HepG2 (cell line): Measurements from ENCODE around the gene CYTH1. TPM values are rescaled to one million over a fixed set of nuclear protein-coding genes. Genes with fewer than 3 reads are reported as not detected.

ENCODE experiments used
- ATAC-seq: fragments of 200-7000 bp; cut with Tn5 transposase; 3 replicates; pipeline ENCODE4 v1.9.1; 2020; ENCODE audit warnings: mild to moderate bottlenecking, moderate library complexity
- BruUV-seq: library from RNA; stranded (reverse); fragments of 400-500 nt; replicated peaks from 2 replicates; lab custom pipeline; 2021; lab: Mats Ljungman, UMichigan
- CTCF ChIA-PET: fragments of 300-600 bp; formaldehyde crosslinking; extraction: SDS; loops from one replicate; lab custom pipeline; 2021; ENCODE audit warnings: low total read pairs, inconsistent platforms, low intra/inter-chr PET ratio; lab: Yijun Ruan, JAX
- POLR2A ChIA-PET: fragments of 350-600 bp; sonication (Branson Sonifier 250); formaldehyde crosslinking; loops from one replicate; lab custom pipeline; 2020; ENCODE audit warnings: antibody characterized with exemption, inconsistent platforms; lab: Yijun Ruan, JAX
- DNase-seq: peaks from one replicate; pipeline ENCODE4 v3.0.0-alpha.2; 2015; ENCODE audit warnings: low spot score
- FAIRE-seq: peaks from 3 replicates; lab custom pipeline; 2011; peaks lifted over from hg19 to GRCh38; lab: Jason Lieb, UNC
- H2AFZ ChIP-seq: one replicate; pipeline ENCODE4 v1.6.1; 2011; ENCODE audit warnings: low read length, inconsistent platforms
- H3K27ac ChIP-seq: fragments of 300-600 bp; 3 replicates; pipeline ENCODE4 v1.8.0; 2011; ENCODE audit warnings: mixed run types, mild to moderate bottlenecking, mixed read lengths, low read length, inconsistent platforms; ENCODE audit not compliant: insufficient read depth; ENCODE audit errors: extremely low read length
- H3K27me3 ChIP-seq, 2 experiments: fragments of 200-600 bp in 1 of 2; 2 replicates in 1 of 2; 3 replicates in 1 of 2; pipeline versions ENCODE4 v1.6.0 to v1.8.0; 2011; ENCODE audit warnings: low read length in 2 of 2, mild to moderate bottlenecking in 2 of 2, moderate library complexity in 2 of 2, inconsistent platforms in 1 of 2; ENCODE audit not compliant: insufficient read depth in 2 of 2, control insufficient read depth in 1 of 2
- H3K36me3 ChIP-seq, 2 experiments: fragments of 200-600 bp in 1 of 2; replicated peaks in 1 of 2; 2 replicates in 1 of 2; 3 replicates in 1 of 2; pipeline versions ENCODE4 v1.5.1 to v1.8.0; 2011; ENCODE audit warnings: low read length in 2 of 2, inconsistent platforms in 1 of 2; ENCODE audit not compliant: insufficient read depth in 2 of 2, control insufficient read depth in 1 of 2
- H3K4me1 ChIP-seq: 2 replicates; pipeline ENCODE4 v1.5.1; 2012; ENCODE audit warnings: low read length, inconsistent platforms; ENCODE audit not compliant: insufficient read depth
- H3K4me2 ChIP-seq: 2 replicates; pipeline ENCODE4 v1.6.0; 2011; ENCODE audit warnings: low read depth, low read length, inconsistent platforms
- H3K4me3 ChIP-seq, 3 experiments: fragments of 200-600 bp in 1 of 3; sonication (generic), shearing (Covaris generic) in 1 of 3; replicated peaks in 1 of 3; 2 replicates each; pipeline ENCODE4 v1.5.1; 2011 to 2016; ENCODE audit warnings: low read length in 3 of 3, inconsistent platforms in 2 of 3, low read depth in 2 of 3, mild to moderate bottlenecking in 2 of 3, control low read depth in 1 of 3, mixed read lengths in 1 of 3; ENCODE audit not compliant: insufficient read depth in 1 of 3
- H3K79me2 ChIP-seq: one replicate; pipeline ENCODE4 v1.6.1; 2011; ENCODE audit warnings: low read length, inconsistent platforms; ENCODE audit not compliant: insufficient read depth
- H3K9ac ChIP-seq: 2 replicates; pipeline ENCODE4 v1.6.0; 2011; ENCODE audit warnings: mild to moderate bottlenecking, low read depth, low read length, inconsistent platforms; ENCODE audit not compliant: insufficient read depth
- H3K9me3 ChIP-seq: 2 replicates; pipeline ENCODE4 v1.5.1; 2012; ENCODE audit warnings: mild to moderate bottlenecking, low read length
- H4K20me1 ChIP-seq: 2 replicates; pipeline ENCODE4 v1.6.0; 2011; ENCODE audit warnings: inconsistent platforms, mild to moderate bottlenecking, low read length, moderate library complexity; ENCODE audit not compliant: insufficient read depth
- ATM ChIP-seq: fragments of 450-650 bp; IDR thresholded peaks from 2 replicates; pipeline ENCODE4 v1.7.1; 2017; ENCODE audit warnings: mild to moderate bottlenecking, borderline replicate concordance
- HNF1A ChIP-seq, 2 experiments: sonication (generic) in 1 of 2; formaldehyde crosslinking in 1 of 2; IDR thresholded peaks; 2 replicates each; pipeline versions ENCODE4 v1.4.0 to v1.6.1; 2016 to 2020; ENCODE audit warnings: borderline replicate concordance in 1 of 2, low read depth in 1 of 2, mild to moderate bottlenecking in 1 of 2, missing genetic modification reagents in 1 of 2
- HNRNPLL ChIP-seq: fragments of 200-400 bp; formaldehyde crosslinking; IDR thresholded peaks from 2 replicates; pipeline ENCODE4 v1.6.1; 2017; ENCODE audit warnings: mild to moderate bottlenecking, low read depth, low read length; ENCODE audit not compliant: poor library complexity, severe bottlenecking
- JUNB ChIP-seq: sonication (generic); formaldehyde crosslinking; IDR thresholded peaks from 2 replicates; pipeline ENCODE4 v1.8.0; 2022; ENCODE audit warnings: missing genetic modification reagents, mild to moderate bottlenecking, borderline replicate concordance
- KLF16 ChIP-seq, 2 experiments: sonication (generic) in 1 of 2; formaldehyde crosslinking in 1 of 2; IDR thresholded peaks; 2 replicates each; pipeline versions ENCODE4 v1.6.1 to v1.8.0; 2016 to 2023; ENCODE audit warnings: missing genetic modification reagents in 2 of 2, missing compliant biosample characterization in 1 of 2
- MIER3 ChIP-seq: IDR thresholded peaks from 2 replicates; pipeline ENCODE4 v1.6.1; 2016; ENCODE audit warnings: missing compliant biosample characterization, borderline replicate concordance
- PHF21A ChIP-seq: sonication (generic); formaldehyde crosslinking; IDR thresholded peaks from 2 replicates; pipeline ENCODE4 v1.5.0; 2020; ENCODE audit warnings: mild to moderate bottlenecking, missing genetic modification reagents
- TARDBP ChIP-seq: sonication (generic); formaldehyde crosslinking; IDR thresholded peaks from 2 replicates; pipeline ENCODE4 v1.8.0; 2022; ENCODE audit warnings: mild to moderate bottlenecking, missing genetic modification reagents
- USF2 ChIP-seq, 2 experiments: sonication (generic) in 1 of 2; formaldehyde crosslinking in 1 of 2; IDR thresholded peaks; 2 replicates each; pipeline versions ENCODE4 v1.5.1 to v1.6.1; 2011 to 2020; ENCODE audit warnings: borderline replicate concordance in 1 of 2, low read depth in 1 of 2, low read length in 1 of 2, mild to moderate bottlenecking in 1 of 2, missing genetic modification reagents in 1 of 2, moderate library complexity in 1 of 2
- YEATS4 ChIP-seq: sonication (generic); formaldehyde crosslinking; IDR thresholded peaks from 2 replicates; pipeline ENCODE4 v1.4.0; 2020; ENCODE audit warnings: missing genetic modification reagents, borderline replicate concordance
- ZFP82 ChIP-seq: sonication (generic); formaldehyde crosslinking; IDR thresholded peaks from 2 replicates; pipeline ENCODE4 v1.5.1; 2020; ENCODE audit warnings: mild to moderate bottlenecking, missing genetic modification reagents, borderline replicate concordance
- ZFX ChIP-seq: sonication (generic); formaldehyde crosslinking; IDR thresholded peaks from 2 replicates; pipeline ENCODE4 v1.4.0; 2020; ENCODE audit warnings: mild to moderate bottlenecking, low read depth, missing genetic modification reagents, moderate library complexity
- ZNF337 ChIP-seq: sonication (generic); formaldehyde crosslinking; IDR thresholded peaks from 2 replicates; pipeline ENCODE4 v1.5.1; 2020; ENCODE audit warnings: missing genetic modification reagents, low read depth, mild to moderate bottlenecking, borderline replicate concordance
- ZNF746 ChIP-seq: sonication (generic); formaldehyde crosslinking; IDR thresholded peaks from 2 replicates; pipeline ENCODE4 v1.8.0; 2022; ENCODE audit warnings: mild to moderate bottlenecking, missing genetic modification reagents
- ZNF790 ChIP-seq: sonication (generic); formaldehyde crosslinking; IDR thresholded peaks from 2 replicates; pipeline ENCODE4 v1.8.0; 2022; ENCODE audit warnings: missing genetic modification reagents, mild to moderate bottlenecking, borderline replicate concordance
- ZSCAN30 ChIP-seq: sonication (generic); formaldehyde crosslinking; IDR thresholded peaks from 2 replicates; pipeline ENCODE4 v1.5.0; 2020; ENCODE audit warnings: mild to moderate bottlenecking, missing genetic modification reagents
- WGBS: methylation state at CpG from one replicate; pipeline ENCODE4 v1.1.6; 2017; ENCODE audit warnings: low lambda C conversion rate; 5-methylcytosine and 5-hydroxymethylcytosine counted together
- in situ Hi-C: cut with HindIII; loops from 2 replicates; pipeline ENCODE4 v1.10.0; 2017; ENCODE audit warnings: low pct_unique_long_range_greater_than_20kb; ENCODE audit not compliant: extremely low pct_ligation_motif_present
- intact Hi-C: fragments of 100-400 bp; cut with micrococcal nuclease; formaldehyde crosslinking; loops from one replicate; pipeline ENCODE4 v1.10.0; 2022; ENCODE audit not compliant: unreplicated experiment
- polyA plus RNA-seq, 8 experiments: library from polyadenylated mRNA; depleted of rRNA in 3 of 8; stranded (reverse) in 7 of 8; unstranded in 1 of 8; fragments of >200 nt; fragmentation: Illumina TruSeq in 4 of 8; extraction: Trizol in 4 of 8; gene quantifications; 2 replicates each; pipeline versions ENCODE4 v1.2.1 to v1.2.3, GENCODE V29; 2011 to 2016; ENCODE audit warnings: low read depth in 4 of 8, missing spikeins in 1 of 8, mixed read lengths in 1 of 8; ENCODE audit not compliant: insufficient read depth in 1 of 8
- total RNA-seq, 5 experiments: library from RNA; depleted of rRNA; stranded (reverse); fragments of >200 nt; fragmentation: Illumina TruSeq; extraction: Trizol; gene quantifications; 2 replicates each; pipeline ENCODE4 v1.2.3, GENCODE V29; 2016; ENCODE audit warnings: low read depth in 1 of 5

CYTH1 gene
- total and polyA plus RNA-seq, 2 of the 13 experiments (the other 11 are each of a cell fraction or from before 2014, with no cell fraction given) = 20.1 to 48.9 TPM

DNA sequence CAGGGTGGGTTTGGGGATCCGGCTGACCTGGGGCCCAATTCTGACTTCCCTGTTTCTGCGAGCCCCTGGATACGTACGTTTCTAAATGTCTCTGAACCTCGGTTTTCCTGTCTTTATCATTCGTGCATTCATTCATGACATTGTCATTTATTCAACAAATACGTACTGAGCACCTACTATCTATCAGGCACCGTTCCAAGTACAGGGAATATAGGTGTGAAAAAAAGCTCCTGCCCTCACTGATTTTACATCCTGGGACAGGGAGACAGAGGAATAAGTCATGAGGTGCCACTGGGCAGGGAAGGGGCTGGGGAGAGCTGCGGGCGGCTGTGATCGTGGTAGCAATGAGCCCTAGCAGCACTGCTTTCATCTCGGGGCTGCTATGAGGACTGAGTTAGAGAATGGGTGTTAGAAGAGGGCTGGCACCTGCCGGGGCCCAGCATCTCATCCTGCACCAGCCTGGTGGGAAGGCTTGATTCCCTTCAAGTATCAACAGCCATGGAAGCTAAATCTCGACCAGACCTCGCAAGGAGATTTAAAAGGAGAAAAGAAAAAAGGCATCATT is 116.6 kb downstream of the CYTH1 start:
- H4K20me1 ChIP-seq = no peaks in the 10 kb centered on the region
- ATAC-seq (peak; percentile 5; the same call in 1 of the 3 replicates), DNase-seq (no peak), FAIRE-seq (no peak)
- no peaks in the 10 kb centered on the region; a peak in 1 of 5 replicates for H3K36me3 ChIP-seq
- no peaks in the 10 kb centered on the region for H3K9me3 ChIP-seq
- BruUV-seq = no TSS peak
- WGBS = 65% methylated on average over 15 of the region's 15 CpGs
- H3K9ac ChIP-seq = peak overlapping the region; percentile 10; the same call in 1 of the 2 replicates
- H3K27me3 ChIP-seq = no peaks in the 10 kb centered on the region
- intact Hi-C loops = no loop called here
- ChIA-PET POLR2A (interaction anchor here (1.3 to 2.4 kb wide), 5 partner anchors 12 to 73 kb away, joined by 3 to 17 read pairs (median 8); no protein-coding TSS in a partner anchor), CTCF (no interaction called here)
- in situ Hi-C loops = no loop called here
- no peaks in the 10 kb centered on the region for H3K79me2 ChIP-seq
- H3K4me2 ChIP-seq = peak overlapping the region; percentile 53
- no peak overlapping the region for H2AFZ ChIP-seq
- no peak overlapping the region for H3K4me3 ChIP-seq
- H3K4me1 ChIP-seq = peaks cover 55% of the 10 kb centered on the region
- H3K27ac ChIP-seq = peak overlapping the region; percentile 41
- TF ChIP-seq KLF16 (CRISPR knock-in tag; IDR thresholded peaks at IDR 0.05) (no peak), JUNB (CRISPR knock-in tag) (no peak), ZFX (CRISPR knock-in tag) (no peak), TARDBP (CRISPR knock-in tag) (no peak), HNRNPLL (no peak), ZNF790 (CRISPR knock-in tag) (no peak), MIER3 (CRISPR knock-in tag) (no peak), HNF1A (IDR thresholded peaks at IDR 0.05; ENCODE audit: low read depth) (no peak), HNF1A (CRISPR knock-in tag; IDR thresholded peaks at IDR 0.05; ENCODE audit: borderline replicate concordance) (0 out of 2 replicates have a peak, but pooled peaks have one; percentile 12), ZFP82 (no peak), ZSCAN30 (CRISPR knock-in tag) (no peak), ZNF746 (CRISPR knock-in tag) (no peak), ATM (no peak), ZNF337 (CRISPR knock-in tag) (no peak), YEATS4 (CRISPR knock-in tag) (0 out of 2 replicates have a peak, but pooled peaks have one; percentile 8), USF2 (IDR thresholded peaks at IDR 0.05; ENCODE audit: low read depth, low read length) (no peak), USF2 (CRISPR knock-in tag; IDR thresholded peaks at IDR 0.05; ENCODE audit: borderline replicate concordance) (no peak), PHF21A (CRISPR knock-in tag) (no peak)
